ENCODE results near the gene ZFHX2. TPM values are rescaled to one million over a fixed set of nuclear protein-coding genes. Genes with fewer than 3 reads are reported as not detected.

ZFHX2 gene
- polyA plus RNA-seq, 1 donor from 2014 or later, result 0.72 TPM

DNA sequence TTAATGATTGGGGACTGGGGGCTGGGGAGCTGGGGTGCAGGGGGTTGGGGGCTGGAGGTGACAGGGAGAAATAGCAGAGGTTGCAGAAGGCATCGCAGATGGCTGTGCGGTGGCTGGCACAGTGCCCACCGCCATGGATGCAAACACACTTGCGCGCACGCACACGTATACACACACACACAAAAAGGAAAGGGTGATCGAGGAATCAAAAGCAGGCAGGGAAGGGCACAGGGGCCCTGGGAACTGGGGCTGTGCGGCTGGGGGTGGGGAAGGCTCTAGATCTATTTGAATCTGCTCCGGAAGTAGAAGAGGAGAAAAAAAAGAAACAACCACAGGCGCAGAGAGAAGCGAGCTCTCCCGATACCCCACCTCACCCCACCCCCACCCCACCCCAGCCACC is 39.4 kb downstream of the ZFHX2 start:
- Histone ChIP-seq H3K9ac (ENCODE audit: low read length) (no peak overlapping the region), H3K4me3 (ENCODE audit: low read length) (no peak overlapping the region), H3K27ac (ENCODE audit: low read length) (no peak overlapping the region), H2AFZ (ENCODE audit: low read depth, low read length) (no peak overlapping the region), H3K9me3 (ENCODE audit: low read length) (no peaks in the 10 kb centered on the region), H3K36me3 (ENCODE audit: insufficient read depth, low read length) (no peaks in the 10 kb centered on the region), H3F3A (ENCODE audit: insufficient read depth, low read length, poor library complexity, severe bottlenecking) (no peaks in the 10 kb centered on the region), H3K9me2 (ENCODE audit: insufficient read depth, low read length) (no peaks in the 10 kb centered on the region), H3K27me3 (ENCODE audit: insufficient read depth, low read depth, low read length) (no peaks in the 10 kb centered on the region), H3K4me2 (ENCODE audit: low read length) (no peak overlapping the region), H4K20me1 (ENCODE audit: insufficient read depth) (no peaks in the 10 kb centered on the region), H3K79me2 (replicated peaks; ENCODE audit: insufficient read depth, low read length) (no peaks in the 10 kb centered on the region)
- TF ChIP-seq SMC3 (conservative IDR thresholded peaks at IDR 0.05; ENCODE audit: poor library complexity) (no peak), EP300 (conservative IDR thresholded peaks at IDR 0.05; ENCODE audit: poor library complexity, severe bottlenecking) (no peak), RAD21 (conservative IDR thresholded peaks at IDR 0.05) (no peak), EZH2 (IDR thresholded peaks at IDR 0.05; ENCODE audit: borderline replicate concordance, insufficient read depth, low read length, poor library complexity, severe bottlenecking) (no peak), MXI1 (conservative IDR thresholded peaks at IDR 0.05; ENCODE audit: poor library complexity, severe bottlenecking) (no peak), TAF1 (IDR thresholded peaks at IDR 0.05; ENCODE audit: low read depth) (no peak), POLR2AphosphoS5 (IDR thresholded peaks at IDR 0.05) (no peak)
- TF ChIP-seq, protein P1, sequence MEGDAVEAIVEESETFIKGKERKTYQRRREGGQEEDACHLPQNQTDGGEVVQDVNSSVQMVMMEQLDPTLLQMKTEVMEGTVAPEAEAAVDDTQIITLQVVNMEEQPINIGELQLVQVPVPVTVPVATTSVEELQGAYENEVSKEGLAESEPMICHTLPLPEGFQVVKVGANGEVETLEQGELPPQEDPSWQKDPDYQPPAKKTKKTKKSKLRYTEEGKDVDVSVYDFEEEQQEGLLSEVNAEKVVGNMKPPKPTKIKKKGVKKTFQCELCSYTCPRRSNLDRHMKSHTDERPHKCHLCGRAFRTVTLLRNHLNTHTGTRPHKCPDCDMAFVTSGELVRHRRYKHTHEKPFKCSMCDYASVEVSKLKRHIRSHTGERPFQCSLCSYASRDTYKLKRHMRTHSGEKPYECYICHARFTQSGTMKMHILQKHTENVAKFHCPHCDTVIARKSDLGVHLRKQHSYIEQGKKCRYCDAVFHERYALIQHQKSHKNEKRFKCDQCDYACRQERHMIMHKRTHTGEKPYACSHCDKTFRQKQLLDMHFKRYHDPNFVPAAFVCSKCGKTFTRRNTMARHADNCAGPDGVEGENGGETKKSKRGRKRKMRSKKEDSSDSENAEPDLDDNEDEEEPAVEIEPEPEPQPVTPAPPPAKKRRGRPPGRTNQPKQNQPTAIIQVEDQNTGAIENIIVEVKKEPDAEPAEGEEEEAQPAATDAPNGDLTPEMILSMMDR (IDR thresholded peaks at IDR 0.05; ENCODE audit: poor library complexity, severe bottlenecking), result no peak
- TF ChIP-seq, protein P2, sequence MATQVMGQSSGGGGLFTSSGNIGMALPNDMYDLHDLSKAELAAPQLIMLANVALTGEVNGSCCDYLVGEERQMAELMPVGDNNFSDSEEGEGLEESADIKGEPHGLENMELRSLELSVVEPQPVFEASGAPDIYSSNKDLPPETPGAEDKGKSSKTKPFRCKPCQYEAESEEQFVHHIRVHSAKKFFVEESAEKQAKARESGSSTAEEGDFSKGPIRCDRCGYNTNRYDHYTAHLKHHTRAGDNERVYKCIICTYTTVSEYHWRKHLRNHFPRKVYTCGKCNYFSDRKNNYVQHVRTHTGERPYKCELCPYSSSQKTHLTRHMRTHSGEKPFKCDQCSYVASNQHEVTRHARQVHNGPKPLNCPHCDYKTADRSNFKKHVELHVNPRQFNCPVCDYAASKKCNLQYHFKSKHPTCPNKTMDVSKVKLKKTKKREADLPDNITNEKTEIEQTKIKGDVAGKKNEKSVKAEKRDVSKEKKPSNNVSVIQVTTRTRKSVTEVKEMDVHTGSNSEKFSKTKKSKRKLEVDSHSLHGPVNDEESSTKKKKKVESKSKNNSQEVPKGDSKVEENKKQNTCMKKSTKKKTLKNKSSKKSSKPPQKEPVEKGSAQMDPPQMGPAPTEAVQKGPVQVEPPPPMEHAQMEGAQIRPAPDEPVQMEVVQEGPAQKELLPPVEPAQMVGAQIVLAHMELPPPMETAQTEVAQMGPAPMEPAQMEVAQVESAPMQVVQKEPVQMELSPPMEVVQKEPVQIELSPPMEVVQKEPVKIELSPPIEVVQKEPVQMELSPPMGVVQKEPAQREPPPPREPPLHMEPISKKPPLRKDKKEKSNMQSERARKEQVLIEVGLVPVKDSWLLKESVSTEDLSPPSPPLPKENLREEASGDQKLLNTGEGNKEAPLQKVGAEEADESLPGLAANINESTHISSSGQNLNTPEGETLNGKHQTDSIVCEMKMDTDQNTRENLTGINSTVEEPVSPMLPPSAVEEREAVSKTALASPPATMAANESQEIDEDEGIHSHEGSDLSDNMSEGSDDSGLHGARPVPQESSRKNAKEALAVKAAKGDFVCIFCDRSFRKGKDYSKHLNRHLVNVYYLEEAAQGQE (IDR thresholded peaks at IDR 0.05; ENCODE audit: borderline replicate concordance), result no peak

DNA sequence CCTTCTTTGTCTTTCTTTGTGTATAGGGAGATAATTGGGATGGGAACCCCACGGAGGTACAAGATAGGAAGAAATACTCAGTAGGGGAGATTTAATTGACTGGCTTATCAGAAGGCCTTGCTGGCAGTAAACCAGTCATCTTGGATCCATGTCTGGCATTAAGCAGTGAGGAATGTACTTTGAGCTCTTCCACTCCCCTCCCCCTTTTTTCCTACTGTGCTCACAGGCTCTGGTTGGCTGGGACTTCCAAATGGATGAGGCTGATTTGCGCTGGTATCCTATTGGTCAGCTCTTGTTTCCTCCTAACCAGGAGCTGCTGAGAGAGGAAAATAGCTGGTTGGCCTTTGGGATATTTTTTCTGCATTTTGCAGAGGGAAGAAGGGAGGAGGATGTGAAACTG is 57.3 kb downstream of the ZFHX2 start:
- Histone ChIP-seq H3K9ac (ENCODE audit: low read length) (peak overlapping the region; percentile 22), H3K4me3 (ENCODE audit: low read length) (peak overlapping the region; percentile 16), H3K27me3 (ENCODE audit: insufficient read depth, low read depth, low read length) (no peaks in the 10 kb centered on the region), H2AFZ (ENCODE audit: low read depth, low read length) (peak overlapping the region; percentile 24), H3K27ac (ENCODE audit: low read length) (peak overlapping the region; percentile 49), H3K9me3 (ENCODE audit: low read length) (no peaks in the 10 kb centered on the region), H4K20me1 (ENCODE audit: insufficient read depth) (no peaks in the 10 kb centered on the region), H3K9me2 (ENCODE audit: insufficient read depth, low read length) (no peaks in the 10 kb centered on the region), H3K4me2 (ENCODE audit: low read length) (no peak overlapping the region), H3K36me3 (ENCODE audit: insufficient read depth, low read length) (no peaks in the 10 kb centered on the region), H3K79me2 (replicated peaks; ENCODE audit: insufficient read depth, low read length) (no peaks in the 10 kb centered on the region), H3F3A (ENCODE audit: insufficient read depth, low read length, poor library complexity, severe bottlenecking) (no peaks in the 10 kb centered on the region)
- peak; percentile 70 for TF ChIP-seq TAF1 (IDR thresholded peaks at IDR 0.05; ENCODE audit: low read depth)
- TF ChIP-seq, protein P2 (IDR thresholded peaks at IDR 0.05; ENCODE audit: borderline replicate concordance), result peak; percentile 56
- TF ChIP-seq POLR2AphosphoS5 (IDR thresholded peaks at IDR 0.05), result peak; percentile 23
- TF ChIP-seq MXI1 (conservative IDR thresholded peaks at IDR 0.05; ENCODE audit: poor library complexity, severe bottlenecking), result no peak
